Retinal pigment epithelial cell (primary cell): ENCODE data around the gene MYLK2.

ENCODE experiments used
- DNase-seq: peaks from one replicate; pipeline ENCODE4 v3.0.0-alpha.2; 2010; ENCODE audit warnings: low read depth
- H3K4me3 ChIP-seq: 2 replicates; pipeline ENCODE4 v1.5.1; 2011; ENCODE audit warnings: mild to moderate bottlenecking, low read length, control low read depth, moderate library complexity
- CTCF ChIP-seq: conservative IDR thresholded peaks from 2 replicates; pipeline ENCODE4 v1.5.1; 2011; ENCODE audit warnings: low read depth, low read length, control low read depth, inconsistent platforms

MYLK2 gene

DNA sequence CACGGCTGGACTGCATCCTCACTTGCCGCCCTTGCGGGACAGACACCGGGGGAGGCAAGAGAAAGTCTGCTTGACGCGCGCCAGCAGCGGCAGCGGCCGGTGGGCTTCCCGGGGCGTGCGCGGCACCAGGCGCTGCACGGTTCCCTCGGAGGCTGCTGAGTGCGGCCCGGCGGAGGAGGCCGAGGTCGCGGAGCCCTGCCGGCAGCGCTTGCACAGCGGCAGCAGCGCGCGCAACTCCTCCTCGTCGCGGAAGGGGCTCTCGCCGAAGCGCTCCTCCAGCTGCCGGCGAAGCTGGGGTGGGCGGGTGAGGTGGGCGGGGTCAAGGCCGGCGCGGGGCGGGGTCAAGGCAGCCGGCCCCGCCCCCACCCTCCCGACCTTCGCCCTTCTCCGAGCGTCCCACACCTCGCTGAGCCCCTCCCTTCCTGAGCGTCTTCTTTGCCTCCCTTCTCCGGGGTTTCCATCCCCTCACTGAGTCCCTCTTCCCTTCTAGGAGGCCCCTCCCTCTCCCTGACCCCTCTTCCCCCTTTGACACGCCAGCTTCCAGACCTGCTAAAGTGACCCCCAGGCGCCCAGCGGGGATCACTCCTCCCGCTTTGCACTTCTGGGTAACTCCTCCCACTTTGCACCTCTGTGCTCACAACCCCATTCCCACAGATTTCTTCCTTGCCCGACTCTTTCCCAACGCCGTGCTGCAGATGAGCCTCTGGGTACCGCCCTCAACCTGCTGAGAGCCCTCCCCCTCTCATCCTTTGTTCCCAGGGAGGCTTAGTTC, 42.4 kb downstream of the MYLK2 start:
- no peak for DNase-seq
- H3K4me3 ChIP-seq = peak overlapping the region; percentile 45

DNA sequence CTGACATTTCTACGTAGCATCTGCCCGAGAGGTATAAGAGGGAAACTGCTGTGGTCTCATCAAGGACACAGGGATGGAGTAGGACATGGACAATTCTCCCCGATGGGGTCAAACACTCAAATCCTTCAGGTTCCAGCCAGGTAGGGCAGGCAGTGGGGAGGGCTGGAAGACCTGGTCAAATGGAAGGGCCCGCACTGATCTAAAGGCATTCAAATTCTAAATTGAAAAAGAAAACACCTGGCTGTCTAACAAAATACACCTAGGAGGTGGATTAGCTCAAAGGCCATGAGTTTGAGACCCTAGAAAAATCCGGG, 43.0 kb downstream of the MYLK2 start:
- no peak for DNase-seq
- TF ChIP-seq CTCF = no peak
- no peak overlapping the region for H3K4me3 ChIP-seq

More for the DNA sequence above, 42.4 kb downstream of the MYLK2 start:
- TF ChIP-seq CTCF = no peak

DNA sequence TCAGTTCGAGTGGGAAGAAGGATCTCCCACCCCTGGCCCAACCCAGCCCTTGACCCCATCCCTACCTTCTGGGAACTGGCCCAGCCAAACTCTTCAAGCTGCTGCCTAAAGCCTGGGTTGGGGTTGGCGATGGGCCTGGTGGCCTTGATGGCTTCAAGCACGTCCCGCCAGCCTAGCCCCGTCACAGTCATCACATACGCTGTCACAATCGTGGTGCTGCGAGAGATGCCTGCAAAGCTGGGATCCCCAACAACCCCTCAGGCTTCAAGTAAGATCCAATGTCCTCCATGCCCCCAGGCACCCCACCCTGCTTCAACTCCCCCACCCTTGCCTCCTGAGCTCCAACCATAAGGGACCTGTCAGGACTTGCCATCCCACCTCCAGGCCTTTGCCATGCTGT, 43.4 kb downstream of the MYLK2 start:
- no peak for TF ChIP-seq CTCF
- DNase-seq = no peak
- H3K4me3 ChIP-seq = no peak overlapping the region

- TF ChIP-seq CTCF = no peak
- DNase-seq = no peak
- no peak overlapping the region for H3K4me3 ChIP-seq
Measured at GRCh38 chr20:31863296-31864085, 44.3 kb downstream of the MYLK2 start.

DNA sequence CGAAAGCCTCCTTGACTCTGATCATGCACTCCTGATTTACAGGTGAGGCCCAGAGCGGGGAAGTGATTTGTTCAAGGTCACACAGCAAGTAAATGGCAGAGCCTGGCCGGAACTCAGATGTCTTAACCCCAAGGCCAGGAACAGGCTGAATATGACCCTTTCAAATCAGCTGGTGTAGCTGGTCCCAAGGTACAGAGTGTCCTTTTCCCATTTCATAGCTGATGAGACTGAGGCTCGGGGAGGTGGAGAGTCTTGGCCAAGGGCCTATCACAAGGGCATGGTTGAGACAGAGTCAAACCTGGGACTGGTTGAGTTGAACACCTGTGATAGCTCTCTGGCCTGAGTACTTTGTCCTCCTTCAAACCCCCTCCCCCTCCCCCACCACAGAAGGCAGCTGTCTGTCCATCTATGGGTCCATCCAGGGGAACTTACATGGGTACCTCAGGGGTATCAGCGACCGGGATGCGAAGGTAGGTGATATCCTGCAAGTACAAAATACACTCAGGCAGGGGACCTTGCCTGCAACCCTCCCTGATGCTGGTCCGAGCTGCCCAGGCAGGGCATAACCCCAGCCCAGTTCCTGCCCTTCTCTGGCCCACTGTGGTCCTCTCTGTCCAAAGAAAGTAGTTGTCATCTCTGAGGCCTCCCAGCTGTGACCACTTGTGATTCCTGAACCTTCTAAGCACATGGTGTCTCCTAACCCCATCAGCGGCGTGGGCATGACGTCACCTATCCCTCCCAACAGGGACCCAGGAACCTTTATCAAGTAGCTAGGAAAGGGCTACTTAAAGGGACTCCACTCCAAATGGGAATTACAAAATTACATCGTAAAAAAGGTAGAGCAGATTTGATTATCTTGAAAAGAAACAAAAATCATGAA, 45.6 kb downstream of the MYLK2 start:
- no peak overlapping the region for H3K4me3 ChIP-seq
- no peak for DNase-seq
- TF ChIP-seq CTCF = no peak

GRCh38 chr20:31866221-31866620, 47.1 kb downstream of the MYLK2 start:
- TF ChIP-seq CTCF = no peak
- DNase-seq = no peak
- H3K4me3 ChIP-seq = no peak overlapping the region
